SK-N-SH treated with all-trans-retinoic acid at 6 μM for 48 hours (cell line): ENCODE data around the gene LMAN1L.

ENCODE experiments used
- ISL1 ChIP-seq: fragments of 250-450 bp; sonication (Bioruptor Pico); IDR thresholded peaks from 2 replicates; pipeline ENCODE4 v2.1.2; 2022; ENCODE audit warnings: mild to moderate bottlenecking, moderate library complexity
- OSR1 ChIP-seq: fragments of 250-450 bp; sonication (Bioruptor Pico); IDR thresholded peaks from 2 replicates; pipeline ENCODE4 v1.8.0; 2022; ENCODE audit warnings: moderate library complexity, mild to moderate bottlenecking, inconsistent platforms
- PATZ1 ChIP-seq: fragments of 250-450 bp; sonication (Bioruptor Pico); IDR thresholded peaks from 2 replicates; pipeline ENCODE4 v1.8.0; 2020; ENCODE audit warnings: mild to moderate bottlenecking, moderate library complexity, borderline replicate concordance
- POU6F1 ChIP-seq: fragments of 250-450 bp; sonication (Bioruptor Pico); IDR thresholded peaks from 2 replicates; pipeline ENCODE4 v1.8.0; 2021; ENCODE audit warnings: low read depth, mild to moderate bottlenecking, moderate library complexity, borderline replicate concordance
- SNAI2 ChIP-seq: fragments of 250-450 bp; sonication (Bioruptor Pico); IDR thresholded peaks from 2 replicates; pipeline ENCODE4 v1.5.0; 2020; ENCODE audit warnings: mild to moderate bottlenecking, moderate library complexity
- TSHZ2 ChIP-seq: fragments of 250-450 bp; sonication (Bioruptor Pico); IDR thresholded peaks from 2 replicates; pipeline ENCODE4 v1.5.0; 2020; ENCODE audit warnings: mild to moderate bottlenecking, moderate library complexity
- ZC3H10 ChIP-seq: fragments of 250-450 bp; sonication (Bioruptor Pico); IDR thresholded peaks from 2 replicates; pipeline ENCODE4 v1.5.1; 2021; ENCODE audit warnings: mild to moderate bottlenecking, moderate library complexity
- ZFP3 ChIP-seq: fragments of 250-450 bp; sonication (Bioruptor Pico); IDR thresholded peaks from 2 replicates; pipeline ENCODE4 v1.5.0; 2020; ENCODE audit warnings: mild to moderate bottlenecking, moderate library complexity
- ZFP30 ChIP-seq: fragments of 450-650 bp; formaldehyde crosslinking; IDR thresholded peaks from 2 replicates; pipeline ENCODE4 v1.5.0; 2022; ENCODE audit warnings: mild to moderate bottlenecking, moderate library complexity
- ZNF8 ChIP-seq: fragments of 450-650 bp; formaldehyde crosslinking; IDR thresholded peaks from 2 replicates; pipeline ENCODE4 v1.5.0; 2020; ENCODE audit warnings: mild to moderate bottlenecking, moderate library complexity
- TF ChIP-seq, protein P1 (sequence below): fragments of 250-450 bp; sonication (Bioruptor Pico); IDR thresholded peaks from 2 replicates; pipeline ENCODE4 v1.5.1; 2021; ENCODE audit warnings: mild to moderate bottlenecking, moderate library complexity

GRCh38 chr15:74768771-74769342 is 43.8 kb upstream of the LMAN1L start:
- TF ChIP-seq ZFP3 (CRISPR knock-in tag) (no peak), SNAI2 (CRISPR knock-in tag) (no peak), ZFP30 (CRISPR knock-in tag) (no peak), POU6F1 (CRISPR knock-in tag) (no peak), OSR1 (CRISPR knock-in tag) (no peak), ISL1 (CRISPR knock-in tag) (no peak), TSHZ2 (CRISPR knock-in tag) (no peak), ZNF8 (CRISPR knock-in tag) (no peak), ZC3H10 (CRISPR knock-in tag) (no peak), PATZ1 (no peak)
- TF ChIP-seq, protein P1, sequence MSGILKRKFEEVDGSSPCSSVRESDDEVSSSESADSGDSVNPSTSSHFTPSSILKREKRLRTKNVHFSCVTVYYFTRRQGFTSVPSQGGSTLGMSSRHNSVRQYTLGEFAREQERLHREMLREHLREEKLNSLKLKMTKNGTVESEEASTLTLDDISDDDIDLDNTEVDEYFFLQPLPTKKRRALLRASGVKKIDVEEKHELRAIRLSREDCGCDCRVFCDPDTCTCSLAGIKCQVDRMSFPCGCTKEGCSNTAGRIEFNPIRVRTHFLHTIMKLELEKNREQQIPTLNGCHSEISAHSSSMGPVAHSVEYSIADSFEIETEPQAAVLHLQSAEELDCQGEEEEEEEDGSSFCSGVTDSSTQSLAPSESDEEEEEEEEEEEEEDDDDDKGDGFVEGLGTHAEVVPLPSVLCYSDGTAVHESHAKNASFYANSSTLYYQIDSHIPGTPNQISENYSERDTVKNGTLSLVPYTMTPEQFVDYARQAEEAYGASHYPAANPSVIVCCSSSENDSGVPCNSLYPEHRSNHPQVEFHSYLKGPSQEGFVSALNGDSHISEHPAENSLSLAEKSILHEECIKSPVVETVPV, result no peak
